Measurements from ENCODE around the gene LPP.

LPP gene

GRCh38 chr3:188649521-188649920 is 495.6 kb downstream of the LPP start:
- TF ChIP-seq POLR2A (IDR thresholded peaks at IDR 0.05; ENCODE audit: low read length): no peak
- TF ChIP-seq GATA1 (IDR thresholded peaks at IDR 0.05; ENCODE audit: low read depth, low read length): no peak
- DNase-seq: no peak

GRCh38 chr3:188656196-188656982 is 502.4 kb downstream of the LPP start:
- no peak for DNase-seq
- TF ChIP-seq POLR2A (IDR thresholded peaks at IDR 0.05; ENCODE audit: low read length): no peak
- TF ChIP-seq GATA1 (IDR thresholded peaks at IDR 0.05; ENCODE audit: low read depth, low read length): no peak

DNA sequence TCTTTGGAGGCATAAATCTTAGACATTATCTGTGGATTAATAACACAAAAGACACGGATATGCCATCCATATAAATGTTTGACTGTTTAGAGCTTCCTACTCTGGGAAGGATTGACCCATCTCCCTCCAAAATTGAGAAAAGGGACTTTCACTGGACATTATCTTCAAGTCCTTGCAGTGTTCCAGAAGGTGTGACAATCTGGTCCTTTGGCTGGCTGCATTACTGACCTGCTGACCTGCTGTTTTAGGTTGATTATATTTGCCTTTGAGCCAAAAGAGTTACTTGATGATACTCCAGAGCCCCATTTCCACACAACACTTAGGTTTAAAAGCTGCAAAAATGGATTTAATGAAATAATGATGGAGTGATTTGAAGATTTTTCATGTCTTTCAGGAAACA is 504.6 kb downstream of the LPP start:
- TF ChIP-seq POLR2A (IDR thresholded peaks at IDR 0.05; ENCODE audit: low read length) (no peak), GATA1 (IDR thresholded peaks at IDR 0.05; ENCODE audit: low read depth, low read length) (no peak)
- DNase-seq: no peak

- no peak for DNase-seq
- TF ChIP-seq GATA1 (IDR thresholded peaks at IDR 0.05; ENCODE audit: low read depth, low read length): no peak
- no peak for TF ChIP-seq POLR2A (IDR thresholded peaks at IDR 0.05; ENCODE audit: low read length)
Measured at GRCh38 chr3:188659449-188660090, 505.6 kb downstream of the LPP start.

GRCh38 chr3:188660415-188660814 is 506.5 kb downstream of the LPP start:
- DNase-seq: no peak
- no peak for TF ChIP-seq POLR2A (IDR thresholded peaks at IDR 0.05; ENCODE audit: low read length)
- no peak for TF ChIP-seq GATA1 (IDR thresholded peaks at IDR 0.05; ENCODE audit: low read depth, low read length)

DNA sequence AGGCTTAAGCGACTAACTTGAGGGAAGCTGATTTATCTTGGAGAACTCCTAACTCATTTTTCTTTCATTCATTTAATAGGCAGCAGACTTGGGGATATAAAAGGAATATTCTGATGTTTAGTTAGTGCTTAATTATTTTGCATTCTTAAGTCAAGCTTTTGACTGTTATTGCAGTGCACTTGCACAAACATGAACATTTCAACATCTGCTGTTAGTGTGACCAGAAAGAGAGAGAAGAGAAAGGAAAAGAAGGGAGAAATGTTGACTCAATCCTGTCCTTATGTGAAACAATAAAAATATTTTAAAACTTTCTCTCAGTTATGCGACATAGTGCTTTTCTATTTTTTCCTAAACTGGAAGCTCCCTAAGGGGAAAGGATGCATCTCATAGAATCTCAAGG is 507.8 kb downstream of the LPP start:
- TF ChIP-seq POLR2A (IDR thresholded peaks at IDR 0.05; ENCODE audit: low read length) (no peak), GATA1 (IDR thresholded peaks at IDR 0.05; ENCODE audit: low read depth, low read length) (no peak)
- no peak for DNase-seq

DNA sequence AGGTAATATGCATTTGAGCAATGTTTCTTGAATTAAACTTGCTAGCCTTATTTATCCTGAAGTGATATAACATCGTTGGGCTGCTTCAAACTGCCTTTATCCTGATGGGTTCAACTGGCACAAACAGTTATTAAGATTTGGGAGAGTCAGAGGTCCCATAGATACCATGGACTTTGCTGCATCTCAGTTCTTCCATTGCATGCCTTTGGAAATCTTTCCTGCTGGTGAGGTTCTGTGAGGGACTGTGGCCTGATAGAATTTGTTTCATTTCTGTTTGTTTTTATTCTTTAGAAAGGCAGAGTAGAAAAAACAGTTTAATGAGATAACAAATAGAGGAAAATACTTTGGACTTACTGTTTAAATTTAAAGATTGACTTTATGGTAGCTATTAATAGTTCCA is 508.3 kb downstream of the LPP start:
- no peak for TF ChIP-seq POLR2A (IDR thresholded peaks at IDR 0.05; ENCODE audit: low read length)
- DNase-seq: no peak

DNA sequence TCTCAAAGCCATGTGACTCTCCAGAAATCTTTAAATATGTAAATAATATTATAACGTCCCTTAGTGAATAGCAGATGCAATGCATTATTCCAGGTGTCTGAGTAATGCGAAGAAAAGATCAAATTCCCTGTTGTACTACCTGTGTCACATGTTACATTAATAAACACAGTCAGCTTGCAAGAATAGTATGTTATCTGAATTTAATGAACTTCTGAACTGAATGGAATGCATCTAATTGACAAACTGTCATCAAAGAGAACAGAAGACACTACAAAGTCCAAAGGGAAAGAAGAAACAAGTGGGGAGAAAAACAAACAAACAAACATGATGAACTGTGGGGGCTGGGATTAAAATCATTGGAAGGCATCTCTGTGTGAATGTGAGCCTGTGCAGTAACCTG is 508.8 kb downstream of the LPP start:
- DNase-seq: no peak
- TF ChIP-seq GATA1 (IDR thresholded peaks at IDR 0.05; ENCODE audit: low read depth, low read length): no peak
- no peak for TF ChIP-seq POLR2A (IDR thresholded peaks at IDR 0.05; ENCODE audit: low read length)

DNA sequence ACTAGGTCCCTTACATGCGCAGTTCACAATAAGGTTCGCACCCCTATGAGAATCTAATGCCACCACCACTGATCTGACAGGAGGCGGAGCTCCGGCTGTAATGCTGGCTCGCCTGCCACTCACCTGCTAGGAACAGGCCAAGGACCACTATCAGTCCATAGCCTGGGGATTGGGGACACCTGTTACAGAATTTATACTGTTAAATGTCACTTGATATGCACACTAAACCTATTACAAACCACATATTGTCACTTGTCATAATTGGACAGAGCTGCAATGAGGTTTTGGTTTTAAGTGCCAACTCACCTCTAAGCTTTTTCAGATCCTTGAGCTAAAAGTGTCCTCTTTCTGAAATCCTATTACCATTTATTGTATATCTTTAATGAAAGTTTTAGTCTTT is 509.9 kb downstream of the LPP start:
- TF ChIP-seq GATA1 (IDR thresholded peaks at IDR 0.05; ENCODE audit: low read depth, low read length) (no peak), POLR2A (IDR thresholded peaks at IDR 0.05; ENCODE audit: low read length) (no peak)
- no peak for DNase-seq

- TF ChIP-seq POLR2A (IDR thresholded peaks at IDR 0.05; ENCODE audit: low read length): no peak
- TF ChIP-seq GATA1 (IDR thresholded peaks at IDR 0.05; ENCODE audit: low read depth, low read length): no peak
Measured at GRCh38 chr3:188664795-188665194, 510.8 kb downstream of the LPP start.

DNA sequence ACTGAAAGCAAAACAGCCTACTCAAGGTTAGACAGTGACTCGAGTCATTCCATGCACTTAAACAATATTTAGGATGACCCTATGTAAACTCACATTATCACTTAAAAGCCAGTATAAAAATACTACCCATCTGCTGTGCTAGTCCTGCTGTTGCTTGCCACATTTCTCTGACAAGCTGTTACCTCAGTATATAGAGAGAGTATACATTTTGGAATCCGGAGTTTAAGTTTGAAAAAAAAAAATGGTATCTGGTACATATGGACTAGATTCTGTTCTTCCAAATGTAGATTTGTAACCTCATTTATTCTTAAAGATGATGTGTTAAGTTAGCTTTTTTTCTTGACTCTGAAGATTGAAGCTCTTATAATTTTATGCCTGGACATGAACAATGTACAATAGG is 514.0 kb downstream of the LPP start:
- TF ChIP-seq GATA1 (IDR thresholded peaks at IDR 0.05; ENCODE audit: low read depth, low read length) (no peak), POLR2A (IDR thresholded peaks at IDR 0.05; ENCODE audit: low read length) (no peak)
- DNase-seq: no peak

More at GRCh38 chr3:188664795-188665194, 510.8 kb downstream of the LPP start:
- peak; percentile 22 to 23 for DNase-seq

DNA sequence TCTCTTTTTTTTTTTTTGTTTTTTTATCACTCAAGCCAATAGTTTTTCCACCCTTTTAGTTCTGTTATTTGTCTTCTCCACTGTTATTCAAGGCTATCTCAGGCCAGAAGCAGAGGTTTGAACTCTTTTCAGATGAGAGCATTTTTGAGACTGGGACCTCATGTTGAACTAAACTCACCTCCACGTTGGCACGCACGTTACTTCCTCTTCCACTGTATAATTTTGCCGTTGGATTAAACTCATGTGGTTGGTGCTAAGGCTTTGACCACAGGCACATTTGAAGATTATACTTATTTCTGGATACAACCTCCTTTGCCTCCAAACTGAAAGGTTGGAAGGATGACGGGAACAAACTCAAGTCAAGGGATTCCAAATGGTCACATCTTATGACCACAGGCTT is 516.5 kb downstream of the LPP start:
- no peak for DNase-seq
- no peak for TF ChIP-seq POLR2A (IDR thresholded peaks at IDR 0.05; ENCODE audit: low read length)
- TF ChIP-seq GATA1 (IDR thresholded peaks at IDR 0.05; ENCODE audit: low read depth, low read length): no peak

GRCh38 chr3:188671971-188672370 is 518.0 kb downstream of the LPP start:
- no peak for DNase-seq
- TF ChIP-seq POLR2A (IDR thresholded peaks at IDR 0.05; ENCODE audit: low read length) (no peak), GATA1 (IDR thresholded peaks at IDR 0.05; ENCODE audit: low read depth, low read length) (no peak)

DNA sequence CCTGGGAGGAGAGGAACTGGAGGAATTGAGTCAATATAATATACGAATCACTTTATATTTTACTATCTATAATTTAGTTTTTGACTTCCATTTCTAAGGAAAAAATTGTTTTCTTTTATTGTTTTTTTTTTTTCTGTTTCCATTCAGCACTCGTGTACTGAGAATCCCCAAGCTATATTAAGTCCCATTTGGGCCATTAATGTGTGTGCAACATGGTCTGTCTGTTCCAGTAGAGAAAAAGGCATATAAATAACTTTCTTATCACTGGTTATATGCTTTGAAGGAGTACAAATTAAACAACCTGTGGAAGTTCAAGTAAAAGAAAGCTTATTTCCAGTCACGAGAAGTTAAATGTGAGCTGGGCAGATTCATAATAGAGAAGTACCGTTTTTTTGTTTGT is 518.9 kb downstream of the LPP start:
- no peak for DNase-seq
- TF ChIP-seq POLR2A (IDR thresholded peaks at IDR 0.05; ENCODE audit: low read length) (no peak), GATA1 (IDR thresholded peaks at IDR 0.05; ENCODE audit: low read depth, low read length) (no peak)

DNA sequence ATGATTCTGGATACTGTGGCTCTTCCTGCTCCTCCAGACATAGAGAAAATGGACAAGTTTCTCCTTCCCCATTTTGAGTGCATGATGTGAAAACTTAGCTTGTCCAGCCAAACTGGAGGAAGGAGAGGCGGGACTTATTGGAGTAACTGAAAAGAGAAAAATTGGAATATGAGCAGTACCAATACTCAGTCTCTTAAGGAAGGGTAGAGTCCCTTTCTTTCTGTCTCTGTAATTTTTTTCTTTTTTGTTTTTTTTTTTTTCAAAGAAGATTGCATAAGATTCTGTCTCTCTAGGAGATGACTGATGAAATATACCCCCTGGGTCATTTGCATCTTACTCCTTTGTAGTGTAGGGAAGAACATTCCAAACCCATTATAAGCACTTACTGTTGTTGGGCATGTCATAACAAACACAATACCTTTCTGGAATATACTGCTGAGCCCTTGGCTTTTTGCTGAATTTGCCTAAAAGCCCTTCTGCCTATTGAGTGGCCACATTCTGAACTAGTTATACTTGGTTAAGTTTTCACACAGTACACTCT is 519.8 kb downstream of the LPP start:
- TF ChIP-seq GATA1 (IDR thresholded peaks at IDR 0.05; ENCODE audit: low read depth, low read length) (no peak), POLR2A (IDR thresholded peaks at IDR 0.05; ENCODE audit: low read length) (no peak)
- DNase-seq: no peak
